Aorta (tissue), 5 donors: ENCODE measurements around the gene CAVIN1. TPM values are rescaled to one million over a fixed set of nuclear protein-coding genes. Genes with fewer than 3 reads are reported as not detected.
"Not testable (repeated sequence)": the region's sequence is repeated elsewhere in the genome, so short reads cannot be mapped to it uniquely, and the experiment has no call there.

Experiments
- ATAC-seq: fragments of 200-7000 bp; cut with Tn5 transposase; one replicate; pipeline ENCODE4 v1.9.1; 2022; ENCODE audit warnings: moderate library complexity; ENCODE audit not compliant: low FRiP score
- DNase-seq, 2 donors: peaks; one replicate each; pipeline ENCODE4 v3.0.0-alpha.2; 2020
- H3K27ac ChIP-seq, 2 donors: one replicate each; pipeline ENCODE4 v1.5.1; 2013; ENCODE audit warnings: low read length in 2 of 2, mild to moderate bottlenecking in 2 of 2, moderate library complexity in 2 of 2, control low read depth in 1 of 2, inconsistent platforms in 1 of 2, low read depth in 1 of 2
- H3K27me3 ChIP-seq, 2 donors: one replicate each; pipeline ENCODE4 v1.6.1; 2013; ENCODE audit warnings: control low read depth in 1 of 2, low read length in 1 of 2, mild to moderate bottlenecking in 1 of 2, moderate library complexity in 1 of 2; ENCODE audit not compliant: insufficient read depth in 2 of 2, control insufficient read depth in 1 of 2
- H3K36me3 ChIP-seq, 2 donors: one replicate each; pipeline ENCODE4 v1.6.1; 2013; ENCODE audit warnings: control low read depth in 1 of 2, low read length in 1 of 2, mild to moderate bottlenecking in 1 of 2; ENCODE audit not compliant: insufficient read depth in 2 of 2, control insufficient read depth in 1 of 2
- H3K4me1 ChIP-seq, 2 donors: one replicate each; pipeline ENCODE4 v1.6.1; 2013; ENCODE audit warnings: low read length in 2 of 2, control low read depth in 1 of 2, mild to moderate bottlenecking in 1 of 2, moderate library complexity in 1 of 2; ENCODE audit not compliant: insufficient read depth in 2 of 2, control insufficient read depth in 1 of 2
- H3K4me3 ChIP-seq, 2 donors: one replicate each; pipeline ENCODE4 v1.5.1; 2013; ENCODE audit warnings: low read length in 2 of 2, control low read depth in 1 of 2, mild to moderate bottlenecking in 1 of 2
- H3K9me3 ChIP-seq: one replicate; pipeline ENCODE4 v1.6.1; 2013; ENCODE audit warnings: mild to moderate bottlenecking, low read length; ENCODE audit not compliant: control insufficient read depth
- WGBS, 2 donors: extraction: QIAGEN DNeasy Blood & Tissue Kit; methylation state at CpG; one replicate each; pipeline ENCODE4 v1.1.7; 2013; 5-methylcytosine and 5-hydroxymethylcytosine counted together
- intact Hi-C, 2 donors: fragments of 100-400 bp; cut with DNase I; formaldehyde crosslinking; loops; one replicate each; pipeline versions ENCODE4 v1.14.2 to v1.15.0; 2022
- polyA plus RNA-seq, 2 donors: library from polyadenylated mRNA; stranded (reverse); fragments of 200-250 nt; gene quantifications; one replicate each; pipeline ENCODE4 v1.2.3, GENCODE V29; 2013
- total RNA-seq, 2 donors: library from RNA; stranded (reverse); fragmentation: NEBNext Ultra II Directional; extraction: Animal tissue kit (Norgen Biotek cat#: 25700); gene quantifications; one replicate each; pipeline ENCODE4 v1.2.1, GENCODE V29; 2021
- donor health status: healthy with polysubstance abuse.
- donor health status: Bipolar disorder and iron deficiency.
- donor health status: DM: no; HTN: no; CAD: no.
- donor health status: DM: no; HTN: no; CAD: no.
- donor health status: DM: yes; HTN: yes; CAD: no.

The CAVIN1 gene
- total and polyA plus RNA-seq, 4 donors, result 350 to 643 (median 495) TPM

- DNase-seq (no peak), ATAC-seq (no peak)
- intact Hi-C loops, result no loop called here
- no peak overlapping the region for H3K27ac ChIP-seq
- H3K36me3 ChIP-seq, result peaks cover 2 to 5% of the 10 kb centered on the region in 2 donors
- no peak overlapping the region for H3K4me3 ChIP-seq
- H3K9me3 ChIP-seq, result no peaks in the 10 kb centered on the region
- 87 to 88% methylated on average over 35 of the region's 35 CpGs for WGBS, 2 donors
- no peaks in the 10 kb centered on the region for H3K4me1 ChIP-seq
- H3K27me3 ChIP-seq, result no peaks in the 10 kb centered on the region
These were observed 18.0 kb downstream of the CAVIN1 start for GRCh38 chr17:42405076-42405475.

DNA sequence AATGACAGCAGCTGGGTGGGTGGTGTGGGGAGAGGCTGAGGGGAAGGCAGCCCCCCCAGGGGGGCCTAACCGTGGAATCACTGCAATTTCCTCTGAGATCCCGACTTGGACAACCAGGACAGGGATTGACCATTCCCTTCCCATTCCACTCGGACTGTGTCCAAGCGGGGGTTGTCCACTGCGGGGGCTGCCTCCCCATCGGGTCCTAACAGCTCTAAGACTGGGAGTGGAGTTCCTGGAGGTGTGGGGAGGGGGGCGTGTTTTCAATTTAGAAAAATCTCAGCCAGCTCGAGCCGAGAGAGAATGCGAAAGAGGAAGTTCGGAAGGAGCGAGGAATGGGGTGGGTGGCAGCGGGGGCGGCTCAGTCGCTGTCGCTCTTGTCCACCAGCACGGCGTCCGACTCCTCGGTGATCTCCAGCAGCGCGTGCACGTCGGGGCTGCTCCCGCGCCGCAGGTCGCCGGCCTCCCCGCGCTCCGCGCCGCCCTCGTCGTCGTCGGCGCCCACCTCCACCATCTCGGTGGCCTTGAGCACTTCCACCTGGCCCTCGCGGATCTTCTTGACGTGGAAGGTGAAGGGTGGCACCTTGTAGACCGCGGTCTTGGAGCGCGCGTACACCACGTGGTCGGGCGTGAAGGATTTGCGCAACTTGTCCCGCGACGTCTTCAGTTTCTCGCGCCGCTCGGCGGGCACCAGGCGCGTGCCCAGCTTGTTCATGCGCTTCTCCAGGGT lies 18.6 kb downstream of the CAVIN1 start:
- DNase-seq (peak in 1 of 2 donors; percentile 39), ATAC-seq (no peak)
- 76 to 79% methylated on average over 61 to 63 of the region's 63 CpGs for WGBS, 2 donors
- Histone ChIP-seq H3K27ac (no peak overlapping the region), H3K27me3 (no peaks in the 10 kb centered on the region), H3K4me1 (no peaks in the 10 kb centered on the region), H3K36me3 (peaks cover 2 to 5% of the 10 kb centered on the region in 2 donors), H3K9me3 (no peaks in the 10 kb centered on the region), H3K4me3 (no peak overlapping the region)
- intact Hi-C loops, result no loop called here

- 60 to 69% methylated on average over 6 of the region's 6 CpGs for WGBS, 2 donors
- DNase-seq, result peak in 1 of 2 donors; percentile 37
- H3K36me3 ChIP-seq, result peaks cover 2 to 5% of the 10 kb centered on the region in 2 donors
- H3K9me3 ChIP-seq, result no peaks in the 10 kb centered on the region
- ATAC-seq, result no peak
- H3K4me1 ChIP-seq, result no peaks in the 10 kb centered on the region
- no peaks in the 10 kb centered on the region for H3K27me3 ChIP-seq
- intact Hi-C loops, result no loop called here
- H3K4me3 ChIP-seq, result no peak overlapping the region
- no peak overlapping the region for H3K27ac ChIP-seq
These were observed 19.9 kb downstream of the CAVIN1 start for GRCh38 chr17:42403150-42403549.

DNA sequence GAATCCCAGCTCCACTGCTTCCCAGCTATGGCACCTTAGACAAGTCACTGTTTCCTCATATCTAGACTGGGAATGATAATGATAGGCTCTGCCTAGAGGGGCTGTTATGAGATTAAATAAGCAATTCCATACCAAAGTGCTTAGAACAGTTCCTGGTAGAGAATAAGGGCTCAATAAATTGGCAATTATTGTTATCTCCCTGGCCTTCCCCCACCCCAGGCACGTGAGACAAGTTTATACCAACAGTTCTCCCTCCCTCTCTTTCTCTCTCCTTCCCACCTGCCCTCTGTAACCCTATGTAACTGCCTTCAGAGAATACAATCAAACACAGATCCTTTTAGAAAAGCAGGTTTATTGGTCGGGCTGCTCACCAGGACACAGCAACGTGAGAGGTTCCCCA lies 20.9 kb downstream of the CAVIN1 start:
- no peak overlapping the region for H3K4me3 ChIP-seq
- intact Hi-C loops, result no loop called here
- DNase-seq (peak in 1 of 2 donors; percentile 1), ATAC-seq (no peak)
- peaks cover 2 to 5% of the 10 kb centered on the region in 2 donors for H3K36me3 ChIP-seq
- WGBS, 2 donors, result 19 to 24% methylated on average over 3 of the region's 3 CpGs
- H3K27ac ChIP-seq, result peak overlapping the region in 1 of 2 donors; percentile 9
- H3K9me3 ChIP-seq, result no peaks in the 10 kb centered on the region
- H3K4me1 ChIP-seq, result no peaks in the 10 kb centered on the region
- H3K27me3 ChIP-seq, result no peaks in the 10 kb centered on the region

DNA sequence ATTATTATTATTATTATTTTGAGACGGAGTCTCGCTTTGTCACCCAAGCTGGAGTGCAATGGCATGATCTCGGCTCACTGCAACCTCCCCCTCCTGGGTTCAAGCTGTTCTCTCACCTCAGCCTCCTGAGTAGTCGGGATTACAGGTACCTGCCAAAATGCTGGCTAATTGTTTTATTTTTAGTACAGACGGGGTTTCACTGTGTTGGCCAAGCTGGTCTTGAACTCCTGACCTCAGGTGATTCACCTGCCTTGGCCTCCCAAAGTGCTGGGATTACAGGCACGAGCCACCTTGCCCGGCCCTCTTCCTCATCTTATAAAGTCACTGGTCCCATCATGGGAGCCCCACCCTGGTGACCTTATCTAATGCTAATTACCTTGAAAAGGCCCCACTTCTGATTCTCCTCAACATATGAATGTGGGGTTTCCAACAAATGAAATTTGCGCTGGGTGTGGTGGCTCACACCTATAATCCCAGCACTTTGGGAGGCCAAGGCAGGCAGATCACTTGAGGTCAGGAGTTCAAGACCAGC lies 22.1 kb downstream of the CAVIN1 start:
- intact Hi-C loops, H3K9me3 ChIP-seq, ATAC-seq: not testable (repeated sequence)

DNA sequence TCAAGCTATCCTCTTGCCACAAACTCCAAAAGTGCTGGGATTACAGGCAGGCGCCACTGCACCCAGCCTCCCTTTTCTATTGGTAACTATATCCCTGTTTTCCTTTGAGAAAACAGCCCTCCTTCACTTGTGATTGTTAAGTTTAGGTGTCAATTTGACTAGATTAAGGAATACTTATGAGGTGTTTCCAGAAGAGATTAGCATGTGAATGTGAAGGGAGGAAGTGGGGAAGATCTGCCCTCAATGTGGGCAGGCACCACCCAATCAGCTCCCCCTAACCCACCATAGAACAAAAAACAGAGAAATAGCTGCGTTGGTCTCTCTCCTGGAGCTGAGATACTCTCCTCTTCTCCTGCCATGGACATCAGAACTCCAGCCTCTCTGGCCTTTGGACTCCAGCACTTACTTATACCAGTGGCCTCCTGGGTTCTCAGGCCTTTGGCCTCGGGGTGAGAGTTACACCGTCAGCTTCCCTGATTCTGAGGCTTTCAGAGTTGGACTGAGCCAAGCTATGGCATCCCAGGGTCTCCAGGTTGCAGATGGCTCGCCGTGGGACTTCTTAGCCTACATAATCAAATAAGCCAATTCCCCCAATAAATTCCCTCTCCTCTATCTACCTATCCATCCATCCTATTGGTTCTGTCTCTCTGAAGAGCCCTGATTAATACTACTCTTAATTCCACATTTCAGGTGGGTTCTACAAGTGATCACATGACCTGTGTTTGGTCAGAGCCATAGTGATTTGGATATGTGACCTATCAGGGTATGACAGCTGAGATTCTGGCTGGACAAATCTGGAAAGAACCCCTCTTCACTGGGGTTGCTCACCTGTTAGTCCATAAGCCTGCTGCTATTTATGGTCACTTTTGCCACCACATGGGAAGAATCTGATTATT lies 22.9 kb downstream of the CAVIN1 start:
- DNase-seq, result peak in 1 of 2 donors; percentile 13
- WGBS, 2 donors, result 71 to 74% methylated on average over 6 of the region's 6 CpGs

More for the DNA sequence above, 22.1 kb downstream of the CAVIN1 start:
- H3K27me3 ChIP-seq, DNase-seq, H3K4me1 ChIP-seq, H3K36me3 ChIP-seq, H3K27ac ChIP-seq, H3K4me3 ChIP-seq: not testable (repeated sequence)
- 60 to 66% methylated on average over 8 of the region's 8 CpGs for WGBS, 2 donors

GRCh38 chr17:42399121-42399520 lies 23.9 kb downstream of the CAVIN1 start:
- intact Hi-C loops, result no loop called here
- peaks cover 0 to 2% of the 10 kb centered on the region in 2 donors for H3K36me3 ChIP-seq

More for the DNA sequence above, 22.9 kb downstream of the CAVIN1 start:
- Histone ChIP-seq H3K4me3 (no peak overlapping the region), H3K36me3 (peaks cover 2 to 5% of the 10 kb centered on the region in 2 donors), H3K27ac (no peak overlapping the region), H3K4me1 (no peaks in the 10 kb centered on the region), H3K9me3 (no peaks in the 10 kb centered on the region), H3K27me3 (no peaks in the 10 kb centered on the region)
- no peak for ATAC-seq
- intact Hi-C loops, result no loop called here

DNA sequence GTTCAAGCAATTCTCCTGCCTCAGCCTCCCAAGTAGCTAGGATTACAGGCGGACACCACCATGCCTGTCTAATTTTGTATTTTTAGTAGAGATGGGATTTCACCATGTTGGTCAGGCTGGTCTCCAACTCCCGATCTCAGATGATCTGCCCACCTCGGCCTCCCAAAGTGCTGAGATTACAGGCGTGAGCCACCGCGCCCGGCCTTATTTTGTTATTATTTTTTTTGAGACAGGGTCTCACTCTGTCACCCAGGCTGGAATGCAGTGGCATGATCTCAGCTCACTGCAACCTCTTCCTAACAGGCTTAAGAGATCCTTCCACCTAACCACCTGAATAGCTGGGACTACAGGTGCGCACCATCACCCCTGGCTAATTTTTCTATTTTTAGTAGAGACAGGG lies 27.5 kb downstream of the CAVIN1 start:
- H3K9me3 ChIP-seq, ATAC-seq, intact Hi-C loops, DNase-seq, H3K27ac ChIP-seq, H3K4me3 ChIP-seq, H3K36me3 ChIP-seq, H3K27me3 ChIP-seq, H3K4me1 ChIP-seq: not testable (repeated sequence)
- 97% methylated on average over 8 of the region's 8 CpGs for WGBS, 2 donors

More at GRCh38 chr17:42399121-42399520, 23.9 kb downstream of the CAVIN1 start:
- ATAC-seq (no peak), DNase-seq (peak in 1 of 2 donors; percentile 21)
- H3K4me3 ChIP-seq, result no peak overlapping the region
- WGBS, 2 donors, result 63 to 70% methylated on average over 2 of the region's 2 CpGs
- peak overlapping the region; percentile 10 to 47 for H3K27ac ChIP-seq
- no peaks in the 10 kb centered on the region for H3K27me3 ChIP-seq
- H3K9me3 ChIP-seq, result no peaks in the 10 kb centered on the region
- no peaks in the 10 kb centered on the region for H3K4me1 ChIP-seq
